ENCODE data around the gene ATP6V0E2.
A peak's percentile ranks its signal among the peaks of the same experiment; 100 is the strongest.
"Not testable (repeated sequence)": the region's sequence is repeated elsewhere in the genome, so short reads cannot be mapped to it uniquely, and the experiment has no call there.

ATP6V0E2 gene

DNA sequence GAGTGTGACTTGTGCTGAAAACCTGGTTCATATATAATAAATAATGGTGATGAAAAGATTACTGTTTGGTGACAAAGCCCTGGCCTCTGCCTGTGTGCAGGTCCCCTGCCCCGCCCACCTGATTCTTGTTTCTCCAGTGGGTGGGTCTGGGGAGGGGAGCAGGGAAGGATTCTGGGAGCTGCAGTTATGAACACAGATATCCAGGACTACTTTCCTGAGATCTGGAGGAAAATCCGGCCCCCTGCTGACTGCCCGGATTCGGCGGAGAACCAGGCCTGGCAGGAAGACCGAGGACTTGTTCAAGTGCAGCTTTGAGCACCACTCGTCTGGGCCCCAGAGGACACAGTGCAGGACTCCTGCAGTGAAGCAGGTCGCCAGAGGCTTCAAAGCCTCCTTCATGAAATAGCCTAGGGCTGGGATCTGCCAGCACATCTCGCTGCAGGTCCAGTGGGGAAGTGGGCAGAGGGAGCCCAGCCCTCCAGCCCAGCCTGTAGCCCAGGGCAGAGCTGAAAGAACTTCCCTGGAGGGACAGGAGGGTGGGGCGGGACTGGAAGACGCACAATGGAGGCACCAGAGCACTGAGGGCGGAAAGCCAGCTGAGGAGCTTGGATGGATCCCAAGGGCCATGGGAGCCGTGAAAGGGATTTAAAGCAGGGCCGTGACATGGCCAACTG is 7.0 kb downstream of the ATP6V0E2 start:
- DNase-seq, result no peak

DNA sequence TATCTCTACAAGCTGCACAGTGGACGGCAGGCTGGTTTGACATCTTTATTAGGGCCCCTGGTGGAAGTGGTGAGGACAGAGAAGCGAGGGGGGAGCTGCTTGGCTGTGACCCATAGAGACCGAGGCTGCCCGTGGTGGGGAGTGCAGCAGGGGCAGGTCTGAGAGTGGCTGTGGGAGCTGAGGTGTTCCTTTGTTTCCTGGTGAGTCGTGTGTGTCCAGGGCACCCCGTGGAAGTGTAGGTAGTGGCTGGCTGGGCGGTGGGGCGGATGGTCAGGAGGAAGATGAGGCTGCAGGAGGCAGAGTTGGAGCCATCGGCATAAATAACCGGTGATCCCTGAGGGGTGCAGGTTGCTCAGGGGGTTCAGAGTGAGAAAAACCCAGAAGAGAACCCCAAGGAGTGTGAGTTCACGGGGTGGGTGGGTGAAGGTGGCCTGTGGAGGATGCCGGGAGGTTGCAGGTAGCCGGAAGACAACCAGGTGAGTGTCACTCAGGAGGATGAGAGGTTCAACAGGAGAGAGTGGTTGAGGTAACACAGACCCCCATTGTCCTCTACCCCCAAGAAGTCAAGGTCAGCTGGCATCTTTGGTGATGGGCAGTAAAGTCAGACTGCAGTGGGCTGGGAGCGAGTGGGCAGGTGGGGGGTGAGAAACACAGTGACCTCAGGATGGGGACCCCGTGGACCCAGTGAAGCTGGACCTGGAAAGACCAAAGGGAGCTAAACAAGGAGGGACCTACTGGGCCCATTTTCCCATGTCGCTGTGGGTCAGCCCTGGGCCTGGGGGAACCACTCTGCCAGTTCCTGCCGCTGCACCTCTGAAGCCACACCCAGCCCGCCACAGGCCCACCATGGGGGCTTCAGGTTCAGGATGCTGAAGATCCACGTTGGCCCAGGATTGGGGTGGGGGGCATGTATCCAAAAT is 7.8 kb downstream of the ATP6V0E2 start:
- DNase-seq, result no peak

DNA sequence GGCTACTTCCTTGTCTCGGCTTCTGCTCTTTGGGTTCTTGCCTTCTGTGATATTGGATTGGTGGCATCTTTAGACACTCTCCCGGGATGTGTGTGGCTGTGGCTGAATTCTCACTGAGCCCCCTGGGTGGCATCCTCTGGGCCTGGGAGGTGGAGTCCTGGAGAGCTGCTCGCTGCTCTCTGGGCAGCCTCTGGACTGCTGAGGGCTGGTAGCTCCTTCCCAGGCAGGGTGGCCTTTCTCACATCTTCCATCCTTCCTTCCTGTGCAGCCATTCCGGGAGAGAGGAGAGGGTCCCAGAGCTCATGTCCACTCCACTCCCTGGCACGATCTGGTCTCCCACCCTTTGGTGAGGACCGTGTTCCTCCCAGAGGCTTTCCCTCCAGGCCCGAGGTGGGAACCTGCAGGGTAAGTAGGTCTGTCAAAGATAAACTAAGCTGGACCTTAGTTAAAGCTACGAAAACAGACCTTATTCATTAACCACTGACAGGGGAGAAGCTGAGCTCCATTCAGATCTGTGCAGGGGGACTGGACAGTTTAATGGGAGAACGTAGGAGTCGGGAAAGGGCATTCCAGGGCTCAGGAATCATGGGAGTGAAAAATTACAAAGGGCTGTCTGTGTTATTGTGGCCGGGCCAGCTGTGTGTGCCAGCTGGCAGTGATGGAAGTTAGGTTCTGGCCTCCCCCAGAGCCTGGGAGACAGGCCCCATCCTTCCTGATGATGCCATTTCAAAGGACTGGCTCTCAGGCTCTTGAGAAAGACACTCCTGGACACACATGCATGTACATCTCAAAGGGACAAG is 8.7 kb downstream of the ATP6V0E2 start:
- no peak for DNase-seq

- no peak for DNase-seq
These were observed 9.3 kb downstream of the ATP6V0E2 start for GRCh38 chr7:149883048-149883438.

- DNase-seq, result peak; percentile 63
These were observed 9.7 kb downstream of the ATP6V0E2 start for GRCh38 chr7:149883452-149883861.

GRCh38 chr7:149884016-149884415 is 10.2 kb downstream of the ATP6V0E2 start:
- peak; percentile 6 for DNase-seq

DNA sequence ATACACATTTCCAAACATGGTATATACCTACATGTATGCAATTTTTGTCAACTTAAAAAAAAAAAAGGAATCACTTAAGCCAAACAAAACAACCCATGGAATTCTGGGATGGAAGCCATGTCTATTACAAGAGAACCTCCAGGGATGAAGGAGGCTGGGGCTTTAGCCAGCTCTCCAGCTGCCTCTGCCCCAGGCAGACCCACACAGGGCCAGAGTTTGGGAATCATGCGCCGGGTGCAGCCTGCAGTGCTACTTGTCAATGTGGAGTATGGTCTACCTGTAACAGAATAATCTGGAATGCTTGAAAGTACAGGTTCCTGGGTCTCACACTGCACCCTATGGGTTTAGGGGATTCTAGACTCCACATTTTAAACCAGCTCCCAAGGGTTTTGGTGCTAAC is 10.8 kb downstream of the ATP6V0E2 start:
- no peak for DNase-seq

DNA sequence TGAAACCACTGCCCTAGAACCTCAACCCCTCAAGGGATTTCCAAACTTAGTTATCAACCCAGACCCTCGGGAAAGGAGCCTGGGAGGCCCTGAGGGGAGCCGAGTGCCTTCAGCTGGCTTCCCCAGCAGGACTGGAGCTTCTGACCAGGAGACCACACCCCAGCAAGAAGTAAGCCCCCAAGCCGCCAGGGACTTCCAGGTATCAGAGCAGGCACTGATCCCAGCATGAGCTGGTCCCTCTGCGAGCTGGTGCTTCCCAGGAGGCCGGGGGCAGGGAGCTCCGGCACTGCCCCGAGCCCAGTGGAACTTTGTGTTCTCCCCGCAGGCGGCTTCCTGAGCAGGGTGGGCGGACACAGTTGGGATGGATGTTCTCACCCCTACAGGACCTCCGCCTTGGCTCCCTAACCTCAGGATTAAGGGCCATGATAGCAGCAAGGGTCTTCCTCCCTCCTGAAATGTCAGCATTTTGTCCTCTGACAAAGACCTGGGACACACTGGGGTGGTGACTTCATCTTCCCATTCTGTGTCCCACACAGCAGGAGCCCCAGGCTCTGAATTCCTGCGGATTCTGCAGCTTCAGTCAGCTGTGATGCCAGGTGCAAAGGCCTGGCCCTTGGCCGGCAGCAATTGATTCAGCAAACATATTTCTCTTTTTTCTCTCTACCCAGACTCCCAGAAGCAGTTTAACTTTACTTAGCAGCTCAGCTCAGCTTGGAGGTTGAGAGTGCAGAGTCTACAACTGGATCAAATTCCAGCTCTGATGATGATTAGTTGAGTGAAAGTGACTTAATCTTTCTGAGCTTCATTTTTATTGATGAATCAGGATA is 11.6 kb downstream of the ATP6V0E2 start:
- DNase-seq, result no peak

DNA sequence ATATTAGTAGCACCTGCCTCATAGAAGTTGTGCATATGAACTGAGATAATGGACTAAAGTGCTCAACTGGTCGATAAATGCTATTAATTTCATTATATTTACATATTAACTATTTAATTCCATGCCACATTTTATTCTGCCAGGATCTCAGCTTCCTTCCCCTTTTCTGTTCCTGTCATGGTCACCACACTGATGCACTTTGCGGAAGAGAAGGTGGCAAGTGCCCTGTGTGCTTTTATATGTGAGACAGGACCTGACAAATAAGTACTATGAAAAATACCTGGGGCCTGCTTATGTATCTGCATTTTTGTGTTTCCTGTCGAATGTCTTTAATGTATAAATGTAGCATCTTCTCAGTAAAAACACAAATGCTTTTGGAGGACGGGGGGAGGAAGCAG is 12.2 kb downstream of the ATP6V0E2 start:
- no peak for DNase-seq

DNA sequence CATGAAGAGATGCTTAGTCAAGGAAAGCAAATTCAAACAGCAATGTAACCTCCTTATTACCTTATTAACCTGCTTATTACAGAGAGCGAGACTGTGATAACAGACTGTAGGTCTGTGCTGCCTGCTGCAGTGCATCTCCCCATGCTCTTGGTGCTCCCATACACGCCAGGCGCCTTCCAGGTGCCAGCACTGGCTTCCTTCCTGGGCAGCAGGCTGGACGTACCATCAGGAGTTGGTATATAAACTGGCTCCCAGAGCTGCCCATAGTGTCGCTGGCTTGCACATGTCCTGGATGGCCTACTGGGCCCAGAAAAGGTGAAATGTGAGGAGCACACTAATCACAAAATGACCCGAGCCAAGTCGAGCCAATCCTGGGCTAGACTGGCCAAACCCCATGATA is 13.5 kb downstream of the ATP6V0E2 start:
- no peak for DNase-seq

- not testable (repeated sequence) for DNase-seq
These were observed 16.9 kb downstream of the ATP6V0E2 start for GRCh38 chr7:149890715-149891114.

GRCh38 chr7:149894957-149895356 is 21.2 kb downstream of the ATP6V0E2 start:
- not testable (repeated sequence) for DNase-seq

- DNase-seq, result not testable (repeated sequence)
These were observed 34.1 kb downstream of the ATP6V0E2 start for GRCh38 chr7:149907776-149908376.

GRCh38 chr7:149910219-149910618 is 36.5 kb downstream of the ATP6V0E2 start:
- DNase-seq, result not testable (repeated sequence)

- DNase-seq, result not testable (repeated sequence)
These were observed 38.4 kb downstream of the ATP6V0E2 start for GRCh38 chr7:149912126-149912525.

GRCh38 chr7:149926414-149926813 is 52.6 kb downstream of the ATP6V0E2 start:
- DNase-seq, result not testable (repeated sequence)

Data from OCI-M1 (cell line).